Fibroblast of villous mesenchyme (primary cell): ENCODE measurements around the gene TRMT1. TPM values are rescaled to one million over a fixed set of nuclear protein-coding genes. Genes with fewer than 3 reads are reported as not detected.

ENCODE experiments used
- DNase-seq: peaks from one replicate; pipeline ENCODE4 v3.0.0-alpha.2; 2010; ENCODE audit warnings: low read depth
- H3K4me3 ChIP-seq: 2 replicates; pipeline ENCODE4 v1.5.1; 2011; ENCODE audit warnings: low read depth, mild to moderate bottlenecking, low read length
- CTCF ChIP-seq: IDR thresholded peaks from 2 replicates; pipeline ENCODE4 v1.5.1; 2012; ENCODE audit warnings: low read depth, mild to moderate bottlenecking, low read length; ENCODE audit not compliant: insufficient read depth
- total RNA-seq: library from RNA; depleted of rRNA; stranded (reverse); fragments of >200 nt; gene quantifications from 2 replicates; pipeline ENCODE4 v1.2.3, GENCODE V29; 2012

The TRMT1 gene
- total RNA-seq, 1 donor = 25.9 TPM

GRCh38 chr19:13135068-13136062 is 18.8 kb upstream of the TRMT1 start:
- no peak overlapping the region for H3K4me3 ChIP-seq
- DNase-seq = no peak
- TF ChIP-seq CTCF = no peak

- no peak for TF ChIP-seq CTCF
- DNase-seq = no peak
- no peak overlapping the region for H3K4me3 ChIP-seq
Observed at GRCh38 chr19:13134626-13135025, 18.1 kb upstream of the TRMT1 start.

DNA sequence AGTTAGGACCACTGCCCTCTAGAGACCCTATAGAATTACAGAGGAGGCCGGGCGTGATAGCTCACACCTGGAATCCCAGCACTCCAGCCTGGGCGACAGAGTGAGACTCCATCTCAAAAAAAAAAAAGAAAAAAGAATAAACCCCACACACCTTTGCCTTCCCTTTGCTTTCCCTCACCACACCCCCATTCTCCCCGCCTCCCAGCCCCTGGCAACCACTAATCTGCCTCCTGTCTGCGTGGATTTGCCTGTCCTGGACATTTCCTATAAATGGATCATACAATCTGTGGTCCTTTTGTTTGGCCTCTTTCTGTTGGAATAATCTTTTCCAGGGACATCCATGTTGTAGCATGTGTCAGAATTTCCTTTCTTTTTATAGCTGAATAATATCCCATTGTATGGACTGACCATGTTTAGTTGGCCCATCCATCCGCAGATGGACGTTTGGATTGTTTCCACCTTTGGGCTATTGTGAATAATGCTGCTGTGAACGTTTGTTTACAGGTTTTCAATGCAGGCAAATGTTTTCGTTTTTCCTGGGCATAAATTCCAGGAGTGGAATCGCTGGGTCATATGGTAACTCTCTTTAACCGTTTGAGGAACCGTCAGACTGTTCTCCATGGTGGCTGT is 16.8 kb upstream of the TRMT1 start:
- no peak for TF ChIP-seq CTCF

DNA sequence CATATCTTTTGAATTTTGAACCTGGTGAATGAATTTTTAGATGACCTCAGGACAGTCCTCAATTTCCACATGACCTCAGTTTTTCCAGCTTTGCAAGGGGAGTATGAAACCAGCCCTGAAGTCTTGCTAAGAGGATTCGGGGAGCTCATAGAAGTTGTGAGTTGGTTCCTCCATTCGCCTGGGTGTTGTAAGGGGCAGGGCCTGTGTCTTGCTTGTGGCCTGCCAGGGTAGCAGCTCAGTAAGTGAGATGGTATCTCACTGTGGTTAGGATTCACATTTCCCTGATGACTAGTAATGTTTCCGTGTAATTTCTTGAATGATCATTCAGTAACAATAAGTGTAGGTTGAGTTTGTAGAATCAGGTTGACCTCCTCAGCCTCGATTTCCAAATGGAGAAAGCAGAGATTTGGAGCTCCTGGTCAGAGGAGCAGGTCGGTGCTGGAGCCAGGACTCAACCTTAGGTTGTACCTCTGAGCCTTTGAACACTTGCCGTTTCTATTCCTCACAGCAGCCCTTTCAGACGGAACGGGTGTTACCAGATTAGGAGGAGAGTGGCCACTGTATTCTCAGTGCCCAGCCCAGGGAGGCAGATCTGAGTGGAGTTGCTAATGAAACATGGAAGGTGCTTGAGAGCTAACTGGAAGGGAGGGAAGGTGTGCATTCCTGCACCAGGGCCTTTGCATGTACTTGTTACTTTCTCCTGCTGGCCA is 16.1 kb upstream of the TRMT1 start:
- H3K4me3 ChIP-seq = no peak overlapping the region
- no peak for TF ChIP-seq CTCF
- DNase-seq = no peak

More for the DNA sequence above, 16.8 kb upstream of the TRMT1 start:
- no peak for DNase-seq
- H3K4me3 ChIP-seq = no peak overlapping the region

- TF ChIP-seq CTCF = no peak
- no peak overlapping the region for H3K4me3 ChIP-seq
- DNase-seq = no peak
Observed at GRCh38 chr19:13130886-13131490, 14.4 kb upstream of the TRMT1 start.

DNA sequence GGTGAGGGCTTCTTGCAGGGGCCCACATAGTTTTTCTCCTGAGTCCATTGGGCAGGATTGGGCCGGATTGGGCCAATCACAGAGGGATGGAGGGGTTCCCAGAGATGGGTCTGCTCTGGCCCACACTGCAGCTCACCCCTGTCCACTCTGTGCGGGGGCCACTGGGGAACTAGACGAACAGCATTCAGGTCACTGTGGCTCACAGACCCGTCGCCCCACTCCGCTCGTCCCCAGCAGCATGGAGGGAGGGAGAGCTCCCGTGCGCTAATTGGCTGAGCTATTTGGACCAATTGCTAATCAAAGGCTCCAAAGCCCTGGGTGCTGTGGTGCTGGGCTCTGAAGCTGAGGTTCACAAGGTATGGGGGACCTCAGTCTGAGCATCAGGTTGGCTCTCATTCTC is 12.8 kb upstream of the TRMT1 start:
- DNase-seq = no peak
- H3K4me3 ChIP-seq = no peak overlapping the region
- no peak for TF ChIP-seq CTCF
